HG03460 (cell line): ENCODE data around the gene NELL1.

ENCODE experiments used
- ATAC-seq: cut with Tn5 transposase; IDR thresholded peaks from one replicate; pipeline ENCODE4 v1.9.1; 2021; ENCODE audit not compliant: unreplicated experiment

Gene NELL1

GRCh38 chr11:21622566-21622965 is 953.2 kb downstream of the NELL1 start:
- ATAC-seq: no peak

DNA sequence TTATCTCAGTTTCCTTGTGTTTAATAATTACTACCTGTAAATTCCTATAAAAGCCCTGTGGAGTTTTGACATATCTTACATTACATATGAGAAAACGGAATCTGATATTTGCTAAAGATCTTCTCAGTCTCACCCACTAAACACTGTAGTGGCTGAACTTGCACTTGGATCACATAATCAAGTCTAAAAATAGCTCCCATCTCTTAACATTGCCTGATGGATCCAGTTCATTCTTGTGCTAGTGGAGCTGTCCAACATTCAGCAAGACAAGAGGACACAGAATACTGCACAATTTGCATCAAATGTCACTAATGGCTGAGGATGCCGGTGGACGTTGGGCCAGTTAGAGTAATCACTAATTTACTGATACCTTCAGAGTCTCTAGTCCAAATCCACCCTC is 953.6 kb downstream of the NELL1 start:
- no peak for ATAC-seq
